Activated effector memory CD4-positive, alpha-beta T cell treated with Interleukin-2 at 50 U/mL for 16 hours (primary cell): Measurements from ENCODE around the gene MISFA.
"Not testable (repeated sequence)": the region's sequence is repeated elsewhere in the genome, so short reads cannot be mapped to it uniquely, and the experiment has no call there.

Experiments used
- DNase-seq: peaks from one replicate; pipeline ENCODE4 v3.0.0-alpha.2; 2020

Gene MISFA

DNA sequence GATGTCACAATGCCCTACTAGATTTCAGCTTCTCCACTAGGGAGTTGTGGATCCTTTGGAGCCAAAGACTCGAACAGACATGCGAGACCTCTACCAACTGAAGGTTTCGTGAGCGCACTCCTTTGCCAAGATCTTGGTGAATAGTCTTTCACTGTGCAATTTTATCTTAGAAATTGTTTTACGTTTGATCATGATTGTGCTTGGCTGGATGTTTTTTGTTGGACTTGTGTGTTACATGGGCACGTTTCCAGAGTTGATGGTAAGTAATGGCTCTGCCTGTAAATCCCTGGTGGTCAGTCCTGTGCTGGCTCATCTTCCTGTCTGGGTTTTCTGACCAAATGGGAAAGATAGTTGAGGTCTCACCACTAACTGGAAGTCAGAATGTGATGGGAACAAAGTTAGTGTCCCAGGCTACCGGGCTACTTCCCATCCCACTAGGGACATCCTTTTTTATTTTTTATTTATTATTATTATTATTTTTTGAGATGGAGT, at the start of gene MISFA:
TSS of gene MISFA (plus strand) at position 51 of the 492 bp plus-strand sequence. CDS start at position 191, 140 bp downstream.
- DNase-seq: no peak

DNA sequence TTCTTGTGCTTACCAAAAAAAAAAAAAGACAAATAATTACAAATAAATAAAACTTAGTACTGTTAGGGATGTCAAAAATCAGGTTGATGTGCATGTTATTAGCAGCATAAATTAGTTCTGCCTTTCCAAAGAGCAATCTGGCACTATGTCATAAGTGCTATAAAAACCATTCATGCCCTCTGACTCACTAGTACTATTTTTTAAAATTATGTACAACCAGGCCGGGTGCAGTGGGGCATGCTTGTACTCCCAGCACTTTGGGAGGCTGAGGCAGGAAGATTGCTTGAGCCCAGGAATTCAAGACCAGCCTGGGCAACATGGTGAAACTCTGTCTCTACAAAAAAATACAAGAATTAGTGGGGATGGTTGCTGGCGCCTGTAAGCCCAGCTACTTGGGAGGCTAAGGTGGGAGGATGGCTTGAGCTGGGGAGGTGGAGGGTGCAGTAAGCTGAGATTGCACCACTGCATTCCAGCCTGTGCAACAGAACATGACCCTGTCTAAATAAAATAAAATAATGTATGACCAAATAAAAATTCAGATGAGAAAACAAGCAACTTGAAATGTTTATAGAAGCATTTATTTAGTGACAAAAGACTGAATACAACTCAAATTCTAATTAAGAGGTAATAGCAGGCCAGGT, 36.4 kb upstream of the MISFA start:
- no peak for DNase-seq

DNA sequence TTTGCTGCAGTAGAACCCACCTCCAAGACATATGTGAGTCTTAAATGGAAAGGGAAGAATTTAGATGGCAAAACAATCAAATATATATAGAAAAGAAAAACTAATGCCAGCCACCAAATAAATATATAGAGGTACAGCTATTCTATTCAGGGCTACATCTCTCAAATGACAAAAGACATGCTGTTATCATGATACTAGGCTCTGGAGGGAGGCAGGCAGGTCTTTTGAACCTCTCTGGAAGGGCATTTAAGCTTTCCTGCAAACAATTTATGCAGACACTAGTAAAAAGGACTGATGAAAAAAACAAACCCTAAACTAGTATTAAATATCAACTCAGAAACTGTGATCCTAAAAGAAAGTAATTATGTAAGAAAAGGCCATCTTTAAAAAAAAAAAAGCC, 35.4 kb upstream of the MISFA start:
- no peak for DNase-seq

DNA sequence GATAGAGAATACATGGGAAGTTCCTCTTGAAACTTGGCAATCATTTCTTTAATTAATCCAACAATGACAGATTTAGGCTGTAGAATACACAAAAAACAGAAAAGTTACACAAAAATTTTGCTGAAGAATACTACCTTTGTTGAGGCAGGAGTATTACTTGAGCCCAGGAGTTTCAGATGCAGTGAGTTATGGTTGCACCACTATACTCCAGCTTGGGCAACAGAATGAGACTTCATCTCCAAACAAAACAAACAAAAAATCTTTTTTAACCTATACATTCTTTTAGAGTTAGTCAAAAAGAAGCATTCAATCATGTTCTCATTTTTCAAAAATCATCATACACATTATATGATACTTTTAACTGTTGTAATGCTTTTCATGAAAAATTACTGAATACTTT, 33.2 kb upstream of the MISFA start:
- DNase-seq: no peak

DNA sequence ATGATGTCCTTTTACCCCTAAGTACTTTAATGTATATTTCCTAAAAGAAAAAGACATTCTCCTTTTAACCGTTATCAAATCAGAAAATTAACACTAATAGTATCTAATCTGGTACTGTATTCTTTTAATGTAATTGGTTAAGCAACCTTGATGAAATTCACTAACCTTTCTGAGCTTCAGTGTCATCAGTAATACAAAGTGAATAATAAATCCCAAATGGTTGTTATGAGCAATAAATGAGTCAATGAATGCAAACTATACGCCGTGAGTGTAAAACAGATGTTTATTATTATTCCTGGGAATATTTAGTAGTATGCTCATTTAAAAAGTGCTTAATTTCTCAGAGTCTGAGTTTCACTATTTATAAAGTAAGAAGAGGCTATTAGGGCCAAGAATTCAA, 32.5 kb upstream of the MISFA start:
- no peak for DNase-seq

DNA sequence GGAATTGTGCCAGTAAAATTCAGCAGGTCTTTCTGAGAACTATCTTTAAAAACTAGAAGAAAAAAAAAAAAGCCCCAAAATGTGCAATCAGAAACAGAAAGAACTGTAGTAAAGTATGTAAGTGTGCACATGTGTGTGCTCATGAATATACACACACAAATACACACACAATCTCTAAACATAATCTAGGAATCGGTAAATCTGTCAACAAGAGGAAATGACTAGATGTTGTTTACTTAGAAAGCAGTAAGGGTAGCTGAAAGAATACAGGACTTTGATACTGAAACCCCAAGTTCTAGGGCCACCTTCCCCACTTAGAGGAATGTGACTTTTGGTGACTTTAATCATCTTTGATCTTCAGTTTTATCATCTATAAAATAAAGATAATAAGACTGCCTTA, 24.2 kb upstream of the MISFA start:
- DNase-seq: no peak

DNA sequence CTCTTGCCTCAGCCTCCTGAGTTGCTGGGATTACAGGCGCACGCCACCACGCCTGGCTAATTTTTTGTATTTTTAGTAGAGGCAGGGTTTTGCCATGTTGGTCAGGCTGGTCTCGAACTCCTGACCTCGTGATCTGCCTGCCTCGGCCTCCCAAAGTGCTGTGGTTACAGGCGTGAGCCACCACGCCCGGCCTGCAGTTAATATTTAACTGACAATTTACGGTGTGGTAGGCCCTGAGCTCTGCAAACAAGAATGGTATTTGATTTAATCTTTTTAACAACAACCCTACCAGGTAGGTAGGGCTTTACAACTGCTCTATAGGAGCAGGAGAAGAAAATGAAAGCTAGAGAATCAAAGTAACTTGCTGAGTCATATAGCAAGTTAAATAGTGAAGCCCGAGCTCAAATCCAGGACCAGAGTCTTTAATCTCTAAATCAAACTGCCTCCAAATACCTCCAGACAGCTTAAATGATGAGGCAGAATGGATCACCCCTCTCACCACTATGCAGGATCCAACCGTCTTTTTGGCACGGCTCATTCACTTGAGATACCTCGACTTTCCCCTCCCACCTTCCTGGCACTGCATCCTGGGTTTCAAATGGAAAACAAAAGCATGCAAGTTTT, 20.5 kb upstream of the MISFA start:
- DNase-seq: no peak

DNA sequence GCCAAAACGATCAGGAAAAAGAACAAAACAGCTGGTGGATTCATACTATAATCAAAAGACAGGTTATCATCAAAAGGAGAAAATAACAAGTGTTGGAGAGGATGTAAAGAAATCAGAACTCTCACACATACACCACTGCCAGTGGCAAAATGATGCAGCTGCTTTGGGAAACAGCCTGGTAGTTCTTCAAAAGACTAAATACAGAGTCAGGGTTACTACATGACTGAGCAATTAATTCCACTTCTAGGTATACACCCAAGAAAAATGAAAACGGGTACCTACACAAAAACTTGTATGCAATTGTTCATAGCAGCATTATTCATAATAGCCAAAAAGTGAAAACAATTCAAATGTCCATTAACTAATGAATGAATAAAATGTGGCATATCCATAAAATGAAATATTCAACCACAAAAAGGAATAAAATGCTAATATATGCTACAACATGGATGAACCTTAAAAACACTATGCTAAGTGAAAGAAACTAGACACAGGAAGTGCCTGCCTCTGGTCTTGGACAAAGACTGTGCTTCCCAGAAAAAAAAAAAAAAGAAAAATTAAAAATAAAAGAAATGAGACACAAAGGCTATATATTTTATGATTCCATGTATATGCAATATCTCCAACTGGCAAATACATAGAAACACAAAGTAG, 19.3 kb upstream of the MISFA start:
- DNase-seq: no peak

DNA sequence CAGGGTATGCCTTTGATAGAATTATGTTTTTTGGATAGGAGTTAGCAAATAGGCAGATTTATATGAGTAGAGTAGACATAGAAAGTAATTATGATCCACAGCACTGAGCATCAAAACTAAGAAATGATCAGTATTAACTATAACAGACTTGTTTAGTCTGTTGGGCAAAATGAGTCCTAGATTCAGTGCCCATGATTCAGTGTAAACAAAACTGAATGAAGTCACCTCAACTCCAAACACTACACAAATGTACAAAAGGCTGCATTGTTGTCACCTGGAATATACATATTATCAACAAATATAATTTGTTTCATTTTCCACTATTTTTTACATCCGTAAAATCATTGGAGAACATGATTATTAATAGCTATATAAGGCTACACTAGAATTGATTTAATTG, 17.8 kb upstream of the MISFA start:
- no peak for DNase-seq

DNA sequence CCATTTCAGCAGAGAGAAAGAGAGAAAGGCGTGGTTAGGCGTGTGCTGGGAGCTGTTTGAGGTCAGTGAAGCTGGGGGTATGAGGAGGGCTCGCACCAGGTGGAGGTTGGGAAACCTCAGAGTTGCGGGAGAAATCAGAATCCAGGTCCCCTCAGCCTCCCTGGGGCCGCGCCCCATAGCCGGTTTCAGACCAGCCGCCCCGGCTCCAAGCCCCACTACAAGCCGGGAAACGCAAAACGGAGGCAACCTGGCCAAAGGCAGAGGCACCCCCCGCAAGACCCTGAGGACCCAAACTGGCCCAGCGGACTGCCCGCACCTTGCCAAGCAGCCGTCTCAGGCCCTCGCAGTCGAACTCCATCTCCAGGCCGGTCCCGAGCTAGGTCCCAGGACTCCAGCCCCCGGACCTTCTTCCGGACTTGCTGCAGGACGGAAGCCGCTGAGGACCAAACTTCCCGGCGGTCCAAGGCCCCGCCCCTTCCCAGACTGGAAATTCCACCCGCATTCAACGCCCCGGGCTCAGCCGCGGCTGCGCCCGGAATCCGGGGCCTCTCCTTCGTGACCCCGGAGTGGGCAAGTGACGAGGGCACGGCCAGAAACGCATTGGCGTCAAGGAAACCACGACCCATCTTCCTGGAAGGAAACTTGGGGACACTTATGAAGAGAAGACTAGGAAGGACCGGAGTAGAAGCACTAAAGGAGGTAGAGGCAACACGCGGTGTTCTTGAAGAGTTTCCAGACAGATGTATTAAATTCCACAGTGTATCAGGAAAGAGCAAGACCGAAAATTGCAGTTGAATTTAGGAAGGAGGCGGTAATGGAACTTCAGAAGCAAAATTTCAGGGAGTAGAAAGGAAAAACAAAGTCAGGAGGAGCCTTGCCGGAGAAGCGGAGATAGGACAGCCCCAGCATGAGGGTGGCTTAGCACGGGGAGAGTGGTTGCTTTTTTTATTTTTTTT, 11.0 kb upstream of the MISFA start, which contains the start of gene UEVLD:
TSS of gene UEVLD (minus strand) at position 438 of the 956 bp plus-strand sequence. CDS start at position 358, 80 bp downstream.
- peak; percentile 48 for DNase-seq

DNA sequence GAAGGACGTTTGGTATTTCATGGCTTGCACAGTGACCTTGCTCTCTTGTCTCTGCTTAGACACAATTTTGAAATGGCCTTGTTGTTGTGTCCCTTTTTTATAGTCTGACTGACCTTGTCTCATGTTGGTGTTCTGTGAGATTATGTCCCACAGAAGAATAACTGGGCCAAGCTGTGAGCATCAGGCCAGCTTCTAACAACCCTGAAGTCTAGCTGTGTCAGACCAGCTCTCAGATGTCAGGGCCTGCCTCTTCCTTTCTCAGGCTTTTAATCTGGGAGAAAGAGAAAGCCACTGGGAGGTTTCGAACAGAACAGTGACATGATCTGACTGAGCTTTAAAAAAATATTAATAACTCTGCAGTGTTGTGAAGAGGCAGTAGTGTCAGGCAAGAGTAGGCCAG, 9.0 kb upstream of the MISFA start:
- DNase-seq: no peak

DNA sequence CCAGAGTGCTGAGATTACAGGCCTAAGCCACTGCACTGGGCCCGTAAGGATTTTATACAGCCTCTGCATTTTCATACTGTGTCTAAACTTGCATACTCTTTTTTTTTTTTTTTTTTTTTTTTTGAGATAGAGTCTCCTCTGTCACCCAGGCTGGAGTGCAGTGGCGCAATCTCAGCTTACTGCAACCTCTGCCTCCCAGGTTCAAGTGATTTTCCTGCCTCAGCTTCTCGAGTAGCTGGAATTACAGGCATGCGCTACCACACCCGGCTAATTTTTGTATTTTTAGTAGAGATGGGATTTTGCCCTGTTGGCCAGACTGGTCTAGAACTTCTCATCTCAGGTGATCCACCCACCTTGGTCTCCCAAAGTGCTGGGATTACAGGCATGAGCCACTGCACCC, 5.5 kb upstream of the MISFA start:
- DNase-seq: not testable (repeated sequence)

DNA sequence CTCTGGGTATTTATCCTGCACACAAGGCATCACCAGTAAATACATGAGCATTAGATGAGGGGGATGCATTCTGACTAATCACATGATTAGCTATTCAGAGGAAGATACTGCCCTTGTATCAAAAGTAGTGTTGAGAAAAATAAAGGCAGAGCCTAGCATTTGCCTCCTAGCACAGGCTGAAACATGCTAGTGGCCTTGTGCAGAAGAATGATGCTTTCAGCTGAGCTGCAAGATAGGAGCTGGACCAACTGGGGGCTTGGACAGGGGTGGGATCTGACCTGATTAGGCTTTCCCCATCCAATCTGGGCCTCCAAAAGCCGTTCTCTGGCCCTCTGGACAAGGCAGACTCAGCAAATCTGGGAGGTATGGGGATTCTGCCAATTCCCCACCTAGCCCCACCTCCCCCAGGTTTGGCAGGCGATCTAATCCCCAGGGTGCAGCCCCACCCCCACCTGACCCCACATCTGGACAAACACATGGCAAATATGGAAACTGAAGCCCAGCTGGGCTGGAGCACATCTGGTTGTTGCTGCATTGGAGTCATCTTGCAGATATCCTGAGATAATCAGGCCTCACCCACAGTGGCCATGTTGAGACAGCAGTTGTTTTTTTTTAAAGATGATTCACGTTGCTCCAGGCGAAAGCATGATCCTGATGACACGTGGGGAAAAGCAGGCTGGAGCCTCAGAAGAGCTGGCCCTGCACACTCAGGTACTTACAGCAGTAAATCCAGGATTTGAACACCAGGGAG, 4.4 kb upstream of the MISFA start:
- DNase-seq: no peak

DNA sequence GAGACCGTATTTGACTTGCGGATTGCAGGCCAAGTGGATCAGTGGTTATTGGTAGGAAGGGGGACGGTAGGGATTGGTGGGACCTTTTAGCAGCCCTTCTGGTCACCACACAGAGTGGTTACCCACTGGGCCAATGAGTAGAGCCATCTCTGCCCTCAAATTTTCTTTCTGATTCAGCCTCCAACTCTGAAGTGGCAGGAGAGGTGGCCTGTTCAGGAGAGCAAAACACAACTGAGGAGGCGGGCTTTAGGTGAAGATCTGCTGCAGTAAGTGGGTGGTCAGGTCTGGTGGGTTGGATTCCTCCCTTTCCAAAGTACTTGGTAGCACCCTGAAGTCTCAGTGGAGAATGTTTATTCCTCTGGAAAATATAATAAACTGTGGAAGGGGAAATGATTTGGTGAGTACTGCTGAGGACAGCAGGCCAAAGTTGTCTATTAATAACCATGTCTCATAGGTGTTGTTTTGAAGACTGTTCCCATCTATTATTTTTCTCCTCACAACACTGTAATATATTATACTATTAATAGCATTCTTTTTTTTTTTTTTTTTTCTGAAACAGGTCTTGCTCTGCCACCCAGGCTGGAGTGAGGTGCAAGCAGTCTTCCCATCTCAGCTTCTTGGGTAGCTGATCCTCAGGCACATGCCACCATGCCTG, 1.5 kb downstream of the MISFA start:
- DNase-seq: no peak

DNA sequence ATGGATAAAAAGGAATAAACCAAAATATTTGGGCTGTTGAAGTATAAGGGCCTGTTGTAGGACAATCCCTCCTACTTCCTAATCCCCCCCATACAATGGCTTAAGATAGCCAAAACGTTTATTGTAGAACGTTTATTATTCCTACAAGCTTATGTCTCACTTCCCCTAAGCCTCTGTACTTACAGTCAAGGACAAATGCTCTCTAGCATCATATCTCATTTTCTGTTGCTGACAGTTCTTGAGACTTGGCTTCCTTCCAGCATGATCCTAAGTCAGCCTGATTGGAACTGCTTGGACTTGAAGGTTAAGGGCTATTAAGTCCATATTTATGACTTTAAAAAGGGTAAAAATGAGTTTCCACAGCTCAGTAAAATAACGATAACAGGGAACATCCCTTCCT, 8.8 kb downstream of the MISFA start:
- DNase-seq: no peak

DNA sequence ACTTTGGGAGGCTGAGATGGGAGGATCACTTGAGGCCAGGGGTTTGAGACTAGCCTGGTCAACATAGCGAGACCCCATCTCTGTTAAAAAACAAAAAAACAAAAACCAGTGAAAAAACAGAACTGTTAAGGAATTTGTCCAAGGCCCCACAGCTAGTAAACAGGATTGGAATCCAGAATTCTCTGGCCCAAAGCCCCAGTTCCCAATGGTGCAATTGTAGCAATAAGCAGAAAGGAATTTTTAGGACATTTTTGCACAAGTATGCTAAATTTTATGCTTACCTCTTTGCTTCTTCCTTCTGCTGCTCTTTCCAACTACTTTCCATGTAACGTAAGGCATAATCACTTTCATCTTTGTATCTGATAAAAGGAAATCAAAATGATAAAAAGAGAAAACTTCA, 11.6 kb downstream of the MISFA start:
- DNase-seq: no peak

DNA sequence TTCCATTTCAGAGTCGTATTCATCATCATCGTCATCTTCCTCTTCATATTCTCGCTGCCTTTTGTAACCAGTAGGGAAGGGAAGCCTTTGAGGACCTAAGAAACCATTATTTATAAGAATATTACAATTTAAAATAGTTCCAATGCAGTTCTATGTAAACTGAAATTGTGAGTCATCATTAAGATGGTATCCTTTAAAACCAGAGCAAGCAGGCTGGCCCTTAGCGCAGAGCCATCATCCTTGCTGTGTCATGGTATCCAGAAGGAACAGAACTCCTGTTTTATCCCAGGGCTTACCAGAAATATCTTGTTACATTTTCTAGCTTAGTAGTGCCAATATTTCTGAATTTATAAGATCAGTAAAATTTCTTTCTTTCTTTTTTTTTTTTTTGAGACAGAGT, 12.8 kb downstream of the MISFA start:
- DNase-seq: no peak

DNA sequence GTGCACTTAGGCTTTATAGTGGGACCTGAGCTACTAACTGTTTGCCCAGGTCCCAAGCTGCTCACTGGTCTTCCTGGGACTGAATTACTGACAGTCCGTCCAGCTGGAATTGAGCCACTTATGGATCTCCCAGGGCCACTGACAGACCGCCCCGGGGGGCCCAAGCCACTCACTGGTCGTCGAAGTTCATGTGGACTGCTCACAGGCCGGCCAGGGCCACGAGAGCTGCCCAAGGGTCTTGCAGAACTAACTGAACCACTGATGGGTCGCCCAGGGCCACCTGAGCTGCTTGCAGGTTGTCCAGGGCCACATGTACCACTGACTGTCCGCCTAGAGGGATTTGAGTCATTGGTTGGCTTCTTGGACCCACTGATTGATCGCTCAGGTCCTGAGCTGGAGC, 15.1 kb downstream of the MISFA start:
- no peak for DNase-seq

DNA sequence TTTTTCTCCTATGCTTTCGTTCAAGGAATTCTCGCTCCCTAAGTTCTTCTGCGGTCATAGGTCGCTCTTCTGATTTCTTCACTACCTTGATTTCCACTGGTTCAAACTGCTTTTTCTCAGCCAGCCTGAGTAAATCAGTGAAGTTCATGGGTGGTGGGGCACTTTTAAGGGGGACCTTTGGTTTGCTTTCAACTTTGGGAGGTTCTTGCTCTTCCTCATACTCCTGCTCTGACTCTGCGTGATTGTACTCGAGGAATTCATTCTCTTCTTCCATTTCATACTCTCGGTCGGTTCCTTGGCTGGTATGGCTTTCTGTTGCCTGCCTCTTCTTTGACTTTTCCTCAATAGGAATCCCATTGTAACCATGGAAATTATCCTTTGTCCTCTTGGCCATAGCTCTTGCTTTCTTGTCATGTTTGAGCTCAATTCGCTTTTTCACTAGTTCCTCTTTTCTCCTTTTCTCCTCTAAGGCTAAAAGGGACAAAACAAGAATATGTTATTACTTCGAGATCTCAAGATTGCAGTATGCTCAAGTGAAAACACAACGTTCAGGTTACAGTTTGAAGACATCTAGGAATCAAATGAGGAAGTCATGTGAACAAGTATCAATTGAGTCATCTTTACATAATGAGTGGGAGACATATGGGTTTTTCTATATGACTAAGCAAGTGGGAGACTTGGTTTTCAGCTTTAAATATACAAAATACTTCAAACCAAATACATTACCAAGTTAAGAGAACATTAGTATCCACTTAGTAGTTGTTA, 16.2 kb downstream of the MISFA start:
- DNase-seq: no peak

DNA sequence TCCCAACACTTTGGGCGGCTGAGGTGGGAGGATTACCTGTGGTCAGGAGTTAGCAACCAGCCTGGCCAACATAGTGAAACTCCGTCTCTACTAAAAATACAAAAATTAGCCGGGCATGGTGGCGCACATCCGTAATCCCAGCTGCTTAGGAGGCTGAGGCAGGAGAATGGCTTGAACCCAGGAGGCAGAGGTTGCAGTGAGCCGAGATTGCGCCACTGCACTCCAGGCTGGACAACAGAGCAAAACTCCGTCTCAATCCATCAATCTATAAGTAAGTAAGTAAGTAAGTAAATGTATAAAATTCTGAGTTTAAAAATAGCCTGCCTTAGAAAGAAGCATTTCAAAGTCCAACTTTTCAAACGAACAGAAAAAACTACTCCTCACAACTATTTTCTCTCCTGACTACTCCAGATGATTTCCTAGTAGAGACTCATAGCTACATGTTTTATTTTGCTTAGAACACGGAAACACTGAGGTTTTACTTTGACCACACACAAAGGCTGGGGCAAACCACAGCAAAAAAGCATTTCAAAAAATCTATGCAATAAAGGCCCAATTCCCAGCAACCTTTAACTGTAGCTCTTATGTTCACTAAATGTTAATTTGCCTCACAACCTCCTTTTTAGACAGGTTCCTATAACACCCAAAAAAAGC, 18.2 kb downstream of the MISFA start:
- no peak for DNase-seq
